PC-3 (cell line): ENCODE data around the gene PAM16.

Experiments used
- EZH2 ChIP-seq: fragments of 300-600 bp; sonication (generic); IDR thresholded peaks from one replicate; pipeline ENCODE4 v1.6.1; 2017; ENCODE audit warnings: antibody characterized with exemption, mild to moderate bottlenecking, low read length; ENCODE audit not compliant: unreplicated experiment
- TF ChIP-seq, protein P1 (sequence below): fragments of 300-600 bp; sonication (generic); conservative IDR thresholded peaks from 2 replicates; pipeline ENCODE4 v1.5.1; 2017; ENCODE audit warnings: antibody characterized with exemption, low read depth, mild to moderate bottlenecking, low read length

DNA sequence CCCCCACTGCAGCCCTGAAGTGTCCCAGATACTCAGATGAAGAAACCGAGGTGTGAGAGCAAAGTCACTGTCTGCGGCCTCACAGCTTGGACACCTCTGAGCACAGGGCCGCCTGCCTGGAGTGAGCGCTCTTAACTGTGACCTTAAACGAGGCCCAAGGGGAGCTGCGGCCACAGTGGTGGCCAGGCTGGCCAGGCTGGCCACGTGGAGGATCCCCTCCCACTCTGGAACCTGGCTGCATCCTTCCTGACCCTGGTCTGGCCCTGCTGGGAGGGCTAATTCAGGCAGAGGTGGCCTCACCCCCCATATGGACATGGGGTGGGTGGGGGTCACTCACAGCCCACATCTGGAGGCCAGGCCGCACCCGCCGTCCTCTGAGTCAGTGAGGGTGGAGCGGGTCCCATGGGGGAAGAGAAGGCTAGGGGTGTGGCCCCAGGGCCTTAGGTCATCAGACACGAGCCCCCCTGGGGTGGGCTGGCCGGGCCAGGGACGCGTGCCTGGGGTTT is 27.1 kb upstream of the PAM16 start:
- TF ChIP-seq, protein P1, sequence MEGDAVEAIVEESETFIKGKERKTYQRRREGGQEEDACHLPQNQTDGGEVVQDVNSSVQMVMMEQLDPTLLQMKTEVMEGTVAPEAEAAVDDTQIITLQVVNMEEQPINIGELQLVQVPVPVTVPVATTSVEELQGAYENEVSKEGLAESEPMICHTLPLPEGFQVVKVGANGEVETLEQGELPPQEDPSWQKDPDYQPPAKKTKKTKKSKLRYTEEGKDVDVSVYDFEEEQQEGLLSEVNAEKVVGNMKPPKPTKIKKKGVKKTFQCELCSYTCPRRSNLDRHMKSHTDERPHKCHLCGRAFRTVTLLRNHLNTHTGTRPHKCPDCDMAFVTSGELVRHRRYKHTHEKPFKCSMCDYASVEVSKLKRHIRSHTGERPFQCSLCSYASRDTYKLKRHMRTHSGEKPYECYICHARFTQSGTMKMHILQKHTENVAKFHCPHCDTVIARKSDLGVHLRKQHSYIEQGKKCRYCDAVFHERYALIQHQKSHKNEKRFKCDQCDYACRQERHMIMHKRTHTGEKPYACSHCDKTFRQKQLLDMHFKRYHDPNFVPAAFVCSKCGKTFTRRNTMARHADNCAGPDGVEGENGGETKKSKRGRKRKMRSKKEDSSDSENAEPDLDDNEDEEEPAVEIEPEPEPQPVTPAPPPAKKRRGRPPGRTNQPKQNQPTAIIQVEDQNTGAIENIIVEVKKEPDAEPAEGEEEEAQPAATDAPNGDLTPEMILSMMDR: no peak
- no peak for TF ChIP-seq EZH2
